Immature natural killer cell (primary cell): ENCODE results near the gene HNRNPA1. TPM values are rescaled to one million over a fixed set of nuclear protein-coding genes. Genes with fewer than 3 reads are reported as not detected.
"Not testable (repeated sequence)": the region's sequence is repeated elsewhere in the genome, so short reads cannot be mapped to it uniquely, and the experiment has no call there.

Experiments used
- DNase-seq, 3 donors: peaks; one replicate each; pipeline ENCODE4 v3.0.0; 2022; ENCODE audit warnings: mixed read lengths in 1 of 3
- H3K27ac Mint-ChIP-seq, 6 donors: one replicate each; pipeline ENCODE4 v1.8.0; 2020; ENCODE audit warnings: mixed read lengths in 6 of 6, mild to moderate bottlenecking in 5 of 6, inconsistent platforms in 4 of 6, moderate library complexity in 3 of 6
- H3K27me3 Mint-ChIP-seq, 3 donors: one replicate each; pipeline ENCODE4 v1.8.0; 2020 to 2021; ENCODE audit warnings: low read depth in 3 of 3, mild to moderate bottlenecking in 3 of 3, mixed read lengths in 3 of 3, moderate library complexity in 3 of 3, inconsistent platforms in 1 of 3
- H3K36me3 Mint-ChIP-seq, 3 donors: one replicate each; pipeline ENCODE4 v1.8.0; 2020; ENCODE audit warnings: mixed read lengths in 3 of 3, inconsistent platforms in 2 of 3, mild to moderate bottlenecking in 2 of 3
- H3K4me1 Mint-ChIP-seq, 2 donors: one replicate each; pipeline ENCODE4 v1.8.0; 2020; ENCODE audit warnings: inconsistent platforms in 2 of 2, mild to moderate bottlenecking in 2 of 2, mixed read lengths in 2 of 2, moderate library complexity in 1 of 2
- H3K4me3 Mint-ChIP-seq, 5 donors: one replicate each; pipeline ENCODE4 v1.8.0; 2020; ENCODE audit warnings: mild to moderate bottlenecking in 5 of 5, mixed read lengths in 5 of 5, inconsistent platforms in 3 of 5, moderate library complexity in 3 of 5
- H3K9me3 Mint-ChIP-seq, 6 donors: one replicate each; pipeline ENCODE4 v1.8.0; 2020; ENCODE audit warnings: mild to moderate bottlenecking in 6 of 6, mixed read lengths in 6 of 6, inconsistent platforms in 4 of 6, moderate library complexity in 3 of 6
- polyA plus RNA-seq, 3 donors: library from polyadenylated mRNA; unstranded; fragments of 300-500 nt; fragmentation: Illumina TruSeq; gene quantifications; one replicate each; pipeline ENCODE4 v1.2.3, GENCODE V29; 2021

The HNRNPA1 gene
- polyA plus RNA-seq, 3 donors from 2014 or later, result 512 to 669 (median 601) TPM

- Mint-ChIP-seq H3K9me3 (no peaks in the 10 kb centered on the region), H3K4me1 (peaks cover 31 to 48% of the 10 kb centered on the region in 2 donors), H3K27ac (peak within 1 kb of the TSS; percentile 94 to 100 (median 96)), H3K4me3 (peak within 1 kb of the TSS; percentile 95 to 100 (median 98)), H3K27me3 (peaks cover 5 to 8% (median 7%) of the 10 kb centered on the region in 3 donors), H3K36me3 (peaks cover 0 to 3% (median 0%) of the 10 kb centered on the region in 3 donors)
- peak; percentile 94 to 96 (median 94) for DNase-seq
These were observed 44.3 kb downstream of the HNRNPA1 start, which contains the start of gene COPZ1 for GRCh38 chr12:54324617-54325441. COPZ1 (plus strand) TSS chr12:54325131; CDS start chr12:54325164, 33 bp downstream.

GRCh38 chr12:54325442-54326109 is 45.0 kb downstream of the HNRNPA1 start:
- not testable (repeated sequence) for DNase-seq, H3K9me3 Mint-ChIP-seq, H3K27me3 Mint-ChIP-seq, H3K36me3 Mint-ChIP-seq
- Mint-ChIP-seq H3K4me3 (peak overlapping the region; percentile 95 to 100 (median 98)), H3K4me1 (peaks cover 35 to 55% of the 10 kb centered on the region in 2 donors), H3K27ac (peak overlapping the region; percentile 94 to 100 (median 96))

- Mint-ChIP-seq H3K9me3 (no peaks in the 10 kb centered on the region), H3K27me3 (peaks cover 5 to 8% (median 7%) of the 10 kb centered on the region in 3 donors), H3K27ac (peak overlapping the region; percentile 2 to 81 (median 70)), H3K4me3 (peak overlapping the region in 2 of 5 donors; percentile 21 to 29), H3K36me3 (peaks cover 0 to 3% (median 0%) of the 10 kb centered on the region in 3 donors), H3K4me1 (peaks cover 53 to 74% of the 10 kb centered on the region in 2 donors)
- DNase-seq, result no peak
These were observed 48.2 kb downstream of the HNRNPA1 start for GRCh38 chr12:54328595-54329337.

GRCh38 chr12:54329759-54330158 is 49.2 kb downstream of the HNRNPA1 start:
- Mint-ChIP-seq H3K4me1 (peaks cover 48 to 68% of the 10 kb centered on the region in 2 donors), H3K36me3 (peaks cover 0 to 3% (median 0%) of the 10 kb centered on the region in 3 donors), H3K27ac (peak overlapping the region; percentile 35 to 86 (median 75)), H3K9me3 (no peaks in the 10 kb centered on the region), H3K4me3 (no peak overlapping the region), H3K27me3 (peaks cover 4 to 7% (median 4%) of the 10 kb centered on the region in 3 donors)
- DNase-seq, result no peak

- Mint-ChIP-seq H3K36me3 (no peaks in the 10 kb centered on the region), H3K4me1 (peaks cover 43 to 61% of the 10 kb centered on the region in 2 donors), H3K4me3 (peak overlapping the region in 4 of 5 donors; percentile 44 to 59 (median 59)), H3K9me3 (no peaks in the 10 kb centered on the region), H3K27me3 (peaks cover 0 to 2% (median 0%) of the 10 kb centered on the region in 3 donors), H3K27ac (peak overlapping the region; percentile 81 to 88 (median 87))
- DNase-seq, result no peak
These were observed 49.9 kb downstream of the HNRNPA1 start for GRCh38 chr12:54330442-54330841.

- Mint-ChIP-seq H3K36me3 (no peaks in the 10 kb centered on the region), H3K4me1 (peaks cover 39 to 61% of the 10 kb centered on the region in 2 donors), H3K27me3 (peaks cover 0 to 2% (median 0%) of the 10 kb centered on the region in 3 donors), H3K27ac (peak overlapping the region; percentile 81 to 88 (median 84)), H3K9me3 (no peaks in the 10 kb centered on the region), H3K4me3 (peak overlapping the region; percentile 18 to 59 (median 43))
- no peak for DNase-seq
These were observed 50.9 kb downstream of the HNRNPA1 start for GRCh38 chr12:54331461-54331860.

GRCh38 chr12:54333420-54334034 is 53.0 kb downstream of the HNRNPA1 start:
- peaks cover 0 to under 1% (median 0%) of the 10 kb centered on the region in 3 donors for H3K27me3 Mint-ChIP-seq
- no peaks in the 10 kb centered on the region for H3K36me3 Mint-ChIP-seq
- peak overlapping the region in 4 of 6 donors; percentile 29 to 67 (median 52) for H3K27ac Mint-ChIP-seq
- no peak overlapping the region for H3K4me3 Mint-ChIP-seq
- H3K4me1 Mint-ChIP-seq, result peaks cover 35 to 57% of the 10 kb centered on the region in 2 donors
- DNase-seq, result no peak
- no peaks in the 10 kb centered on the region for H3K9me3 Mint-ChIP-seq

Other genes with a start within 250 kb of the HNRNPA1 start
- gene HOXC5, start 247.7 kb upstream of the HNRNPA1 start, polyA plus RNA-seq, result not detected
- gene HOXC4, start 226.9 kb upstream of the HNRNPA1 start, polyA plus RNA-seq, result under 1 TPM; 0.45 to 0.99 (median 0.92) TPM
- gene SMUG1, start 91.7 kb upstream of the HNRNPA1 start, polyA plus RNA-seq, result 10 to 100 TPM; 30.7 to 41.6 (median 34.4) TPM
- 10 to 100 TPM in 2 of 3 donors, 1 to 10 TPM in 1; 5.9 to 23.6 (median 11.5) TPM for gene CBX5, start 604 bp upstream of the HNRNPA1 start, polyA plus RNA-seq
- gene NFE2, start 20.3 kb downstream of the HNRNPA1 start, polyA plus RNA-seq, result 1 to 10 TPM; 1.6 to 3.6 (median 2.0) TPM
- gene COPZ1, start 44.4 kb downstream of the HNRNPA1 start, polyA plus RNA-seq, result 100 to 1,000 TPM; 202 to 341 (median 202) TPM
- gene GPR84, start 83.8 kb downstream of the HNRNPA1 start, polyA plus RNA-seq, result not detected
- gene ZNF385A, start 104.0 kb downstream of the HNRNPA1 start, polyA plus RNA-seq, result 1 to 10 TPM; 1.8 to 2.7 (median 2.2) TPM
- 100 to 1,000 TPM in 1 of 3 donors, 10 to 100 TPM in 2; 26.2 to 119 (median 65.5) TPM for gene ITGA5, start 138.5 kb downstream of the HNRNPA1 start, polyA plus RNA-seq
- 10 to 100 TPM; 14.1 to 22.7 (median 16.6) TPM for gene GTSF1, start 192.9 kb downstream of the HNRNPA1 start, polyA plus RNA-seq
- gene NCKAP1L, start 217.0 kb downstream of the HNRNPA1 start, polyA plus RNA-seq, result 100 to 1,000 TPM in 2 of 3 donors, 10 to 100 TPM in 1; 90.8 to 138 (median 137) TPM